Measurements from ENCODE around the gene PRELID1. TPM values are rescaled to one million over a fixed set of nuclear protein-coding genes. Genes with fewer than 3 reads are reported as not detected.

Gene PRELID1
- total RNA-seq, 2 experiments from 2014 or later = 33.1 to 35.0 TPM

GRCh38 chr5:177310332-177310731 is 6.7 kb downstream of the PRELID1 start:
- H3K27ac ChIP-seq (ENCODE audit: low read depth in 1 of 2, low read length in 2 of 2) = no peak overlapping the region
- no peak overlapping the region for H3K27ac Mint-ChIP-seq
- intact Hi-C loops (cut with DNase I, micrococcal nuclease) = loop anchor here (2.0 to 10.0 kb wide), 5 partner anchors 47 to 207 kb away; partner anchors contain the start of genes DDX41 (in 1 of the 2) and RGS14 (in 1 of the 2)

DNA sequence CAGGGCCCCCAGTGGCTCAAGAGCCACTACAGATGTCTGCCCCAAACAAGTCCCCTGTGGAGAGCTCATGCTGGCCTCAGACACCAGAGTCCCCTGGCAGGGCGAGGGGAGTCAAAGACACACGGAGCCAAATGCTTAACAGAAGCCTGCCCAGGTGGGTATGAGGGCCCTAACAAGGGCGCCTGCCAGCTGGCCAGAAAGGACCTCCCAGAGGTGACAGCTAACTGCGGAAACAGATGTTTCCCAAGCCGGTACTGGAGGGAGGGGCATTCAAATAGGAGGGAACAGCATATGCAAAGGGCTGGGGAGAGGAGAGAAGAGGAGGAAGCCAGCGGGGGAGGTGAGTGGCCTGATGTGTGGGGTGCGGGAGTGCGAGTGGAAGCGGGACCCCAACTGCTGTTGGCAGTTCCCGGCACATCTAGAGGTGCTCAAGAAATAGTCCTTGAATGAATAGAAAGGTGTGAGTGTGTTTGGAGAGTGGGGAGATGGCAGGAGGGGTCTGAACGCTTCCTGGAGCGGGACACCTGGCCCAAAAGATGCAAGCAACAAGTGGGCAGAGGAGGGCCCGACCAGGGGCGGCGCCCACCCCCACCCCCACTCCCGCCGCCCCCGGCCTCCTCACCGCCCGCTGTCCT is 7.3 kb downstream of the PRELID1 start:
- POLR2A ChIA-PET = interaction anchor here (0.9 to 1.7 kb wide), 6 partner anchors 41 to 197 kb away, joined by 3 to 8 read pairs (median 4); partner anchors contain the start of genes LMAN2 and PDLIM7
- Mint-ChIP-seq H3K27me3 (peaks cover 6% of the 10 kb centered on the region), H3K9me3 (no peaks in the 10 kb centered on the region), H3K4me3 (peak overlapping the region; percentile 83), H3K4me1 (ENCODE audit: low read depth) (peaks cover 50% of the 10 kb centered on the region), H3K27ac (no peak overlapping the region), H3K36me3 (ENCODE audit: low read depth) (peaks cover 13% of the 10 kb centered on the region)
- H3K36me3 ChIP-seq (ENCODE audit: insufficient read depth, low read length) = peaks cover 14% of the 10 kb centered on the region
- H3K27me3 ChIP-seq (ENCODE audit: control insufficient read depth in 1 of 2, insufficient read depth in 2 of 2, low read length in 2 of 2) = peaks cover 0 to 3% of the 10 kb centered on the region in 2 experiments
- no peak for ATAC-seq (ENCODE audit: poor library complexity)
- DNase-seq = peak in 4 of 14 experiments; percentile 27 to 56 (median 42)
- CTCF ChIA-PET = interaction anchor here (1.0 to 1.8 kb wide), 7 partner anchors 8 to 190 kb away, joined by 3 to 8 read pairs (median 3); no protein-coding TSS in a partner anchor
- TF ChIP-seq CTCF (IDR thresholded peaks at IDR 0.05) = no peak
- no peaks in the 10 kb centered on the region for H3K9me3 ChIP-seq (ENCODE audit: control insufficient read depth in 1 of 2, insufficient read depth in 1 of 2, low read length in 2 of 2)
- peaks cover 68% of the 10 kb centered on the region for H3K4me1 ChIP-seq (ENCODE audit: insufficient read depth, low read length)
- no peak overlapping the region for H3K4me3 ChIP-seq (ENCODE audit: low read length)
- intact Hi-C loops (cut with DNase I, micrococcal nuclease) = loop anchor here (2.0 to 10.0 kb wide), 5 partner anchors 46 to 206 kb away; partner anchors contain the start of genes DDX41 (in 1 of the 2) and RGS14 (in 1 of the 2)
- no peak overlapping the region for H3K27ac ChIP-seq (ENCODE audit: low read depth in 1 of 2, low read length in 2 of 2)

More at GRCh38 chr5:177310332-177310731, 6.7 kb downstream of the PRELID1 start:
- H3K36me3 Mint-ChIP-seq (ENCODE audit: low read depth) = peaks cover 19% of the 10 kb centered on the region
- H3K4me3 Mint-ChIP-seq = no peak overlapping the region
- ATAC-seq (ENCODE audit: poor library complexity) (no peak), DNase-seq (peak in 1 of 14 experiments; percentile 35)
- no peak for TF ChIP-seq CTCF (IDR thresholded peaks at IDR 0.05)
- no peaks in the 10 kb centered on the region for H3K9me3 Mint-ChIP-seq
- peaks cover 6% of the 10 kb centered on the region for H3K27me3 Mint-ChIP-seq
- peaks cover 55% of the 10 kb centered on the region for H3K4me1 Mint-ChIP-seq (ENCODE audit: low read depth)
- peaks cover 0 to 3% of the 10 kb centered on the region in 2 experiments for H3K27me3 ChIP-seq (ENCODE audit: control insufficient read depth in 1 of 2, insufficient read depth in 2 of 2, low read length in 2 of 2)
- ChIA-PET POLR2A (interaction anchor here (0.6 to 2.1 kb wide), 10 partner anchors 41 to 196 kb away, joined by 3 to 12 read pairs (median 4); partner anchors contain the start of genes LMAN2 and PDLIM7), CTCF (interaction anchor here (0.7 to 1.8 kb wide), 20 partner anchors 8 to 196 kb away, joined by 3 to 8 read pairs (median 4); partner anchors contain the start of genes LMAN2 and PDLIM7)
- H3K36me3 ChIP-seq (ENCODE audit: insufficient read depth, low read length) = peaks cover 20% of the 10 kb centered on the region
- no peaks in the 10 kb centered on the region for H3K9me3 ChIP-seq (ENCODE audit: control insufficient read depth in 1 of 2, insufficient read depth in 1 of 2, low read length in 2 of 2)
- H3K4me1 ChIP-seq (ENCODE audit: insufficient read depth, low read length) = peaks cover 73% of the 10 kb centered on the region
- no peak overlapping the region for H3K4me3 ChIP-seq (ENCODE audit: low read length)

GRCh38 chr5:177311392-177311722 is 7.8 kb downstream of the PRELID1 start:
- peaks cover 9% of the 10 kb centered on the region for H3K36me3 Mint-ChIP-seq (ENCODE audit: low read depth)
- no peak overlapping the region for H3K27ac Mint-ChIP-seq
- Histone ChIP-seq H3K27ac (ENCODE audit: low read depth in 1 of 2, low read length in 2 of 2) (no peak overlapping the region), H3K36me3 (ENCODE audit: insufficient read depth, low read length) (peaks cover 11% of the 10 kb centered on the region), H3K4me3 (ENCODE audit: low read length) (peak overlapping the region; percentile 69), H3K4me1 (ENCODE audit: insufficient read depth, low read length) (peaks cover 64% of the 10 kb centered on the region), H3K27me3 (ENCODE audit: control insufficient read depth in 1 of 2, insufficient read depth in 2 of 2, low read length in 2 of 2) (peaks cover 0 to 3% of the 10 kb centered on the region in 2 experiments), H3K9me3 (ENCODE audit: control insufficient read depth in 1 of 2, insufficient read depth in 1 of 2, low read length in 2 of 2) (no peaks in the 10 kb centered on the region)
- TF ChIP-seq CTCF (IDR thresholded peaks at IDR 0.05) = no peak
- ATAC-seq (ENCODE audit: poor library complexity) = no peak
- POLR2A ChIA-PET = interaction anchor here (0.6 to 1.3 kb wide), 3 partner anchors 12 to 134 kb away, joined by 4 to 5 read pairs (median 4); no protein-coding TSS in a partner anchor
- peak overlapping the region; percentile 56 for H3K4me3 Mint-ChIP-seq
- H3K9me3 Mint-ChIP-seq = no peaks in the 10 kb centered on the region
- CTCF ChIA-PET = interaction anchor here (1.5 kb wide), 1 partner anchor 58 kb away, joined by 3 read pairs; no protein-coding TSS in a partner anchor
- no peak for DNase-seq
- peaks cover 45% of the 10 kb centered on the region for H3K4me1 Mint-ChIP-seq (ENCODE audit: low read depth)
- peaks cover 6% of the 10 kb centered on the region for H3K27me3 Mint-ChIP-seq
- intact Hi-C loops (cut with DNase I, micrococcal nuclease) = loop anchor here (2.0 to 10.0 kb wide), 5 partner anchors 46 to 206 kb away; partner anchors contain the start of genes DDX41 (in 1 of the 2) and RGS14 (in 1 of the 2)
